ENCODE data around the gene TMEM272.
"Not testable (repeated sequence)": the region's sequence is repeated elsewhere in the genome, so short reads cannot be mapped to it uniquely, and the experiment has no call there.

Gene TMEM272

DNA sequence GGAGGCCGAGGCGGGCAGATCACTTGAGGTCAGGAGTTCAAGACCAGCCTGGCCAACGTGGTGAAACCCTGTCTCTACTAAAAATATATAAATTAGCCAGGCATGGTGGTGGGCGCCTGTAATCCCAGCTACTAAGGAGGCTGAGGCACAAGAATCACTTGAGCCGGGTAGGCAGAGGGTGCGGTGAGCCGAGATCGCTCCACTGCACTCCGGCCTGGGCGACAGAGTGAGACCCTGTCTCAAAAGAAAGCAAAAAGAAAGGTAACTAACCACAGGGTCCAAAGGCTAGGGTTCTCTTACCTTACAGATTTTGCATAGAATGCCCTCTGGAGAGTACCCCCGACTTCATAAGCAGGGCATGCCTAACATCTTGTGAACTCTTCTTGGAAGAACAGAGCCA, 20.3 kb downstream of the TMEM272 start:
- DNase-seq = not testable (repeated sequence)

DNA sequence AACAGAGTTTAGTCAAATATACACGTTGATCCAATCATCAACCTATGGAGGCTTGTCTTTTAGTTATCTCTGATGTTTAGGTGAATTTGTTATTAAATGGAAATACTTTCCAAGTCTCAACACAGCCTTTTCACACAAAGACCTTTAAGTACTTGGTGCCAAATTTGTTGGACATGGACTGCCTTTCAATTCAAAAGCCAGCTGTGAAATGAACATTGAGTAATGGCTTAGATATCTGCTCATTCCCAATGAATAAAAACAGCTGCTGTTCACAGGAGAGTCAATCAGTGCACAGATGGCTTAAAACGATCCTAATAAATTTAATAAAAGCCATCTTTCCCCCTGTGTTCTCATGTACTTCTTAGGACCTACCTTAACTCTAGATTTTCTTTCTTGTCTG, 21.1 kb downstream of the TMEM272 start:
- DNase-seq = no peak

DNA sequence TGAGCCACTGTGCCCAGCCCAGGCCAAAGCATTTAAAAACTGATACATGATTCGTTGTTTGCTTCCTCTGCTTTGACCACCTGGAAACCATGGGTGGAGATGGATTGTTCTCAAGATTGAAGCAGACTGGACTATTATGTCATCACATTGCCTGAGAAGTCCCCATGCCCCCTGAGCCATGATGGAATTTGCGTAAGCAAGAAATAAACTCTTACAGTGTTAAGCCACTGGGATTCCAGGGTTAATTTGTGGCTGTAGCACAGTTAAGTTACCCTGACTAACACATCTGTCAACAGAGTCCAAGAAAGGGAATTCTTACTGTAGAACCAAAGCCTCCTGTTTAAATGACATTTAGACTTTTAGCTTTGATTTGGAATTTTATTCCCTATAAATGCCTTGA, 21.6 kb downstream of the TMEM272 start:
- DNase-seq = no peak

DNA sequence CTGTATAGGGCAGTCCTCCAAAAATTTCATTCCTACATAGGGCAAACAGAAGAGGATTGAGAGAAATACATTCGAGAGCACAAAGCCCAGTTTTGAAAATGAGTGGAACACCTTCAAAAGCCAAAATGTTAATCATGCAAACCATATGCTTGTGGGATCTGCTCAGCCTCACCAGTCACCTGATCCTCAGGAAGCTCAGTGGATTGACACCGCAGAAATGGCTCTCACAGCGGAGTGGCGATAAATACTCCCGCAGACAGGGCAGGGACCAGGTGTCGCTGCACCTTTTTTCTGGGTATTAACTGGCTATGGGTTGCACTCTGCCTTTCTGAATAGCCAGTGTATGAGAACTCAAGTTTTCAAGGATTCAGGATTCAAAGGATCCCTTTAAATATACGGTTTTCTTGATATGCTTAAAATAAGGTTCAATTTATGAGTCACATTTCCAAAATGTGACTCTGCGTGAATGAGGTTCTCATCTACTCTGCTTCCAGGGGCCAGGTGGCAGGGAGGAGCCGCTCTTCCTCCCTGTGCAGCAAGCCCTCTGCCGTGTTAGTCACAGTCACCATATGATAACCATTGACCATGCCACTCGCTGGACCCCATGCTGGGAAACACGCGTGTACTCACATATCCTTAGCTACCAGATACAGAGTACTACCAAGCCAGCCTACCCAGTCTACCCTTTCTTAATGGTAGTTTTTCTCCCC, 22.7 kb downstream of the TMEM272 start:
- no peak for DNase-seq

DNA sequence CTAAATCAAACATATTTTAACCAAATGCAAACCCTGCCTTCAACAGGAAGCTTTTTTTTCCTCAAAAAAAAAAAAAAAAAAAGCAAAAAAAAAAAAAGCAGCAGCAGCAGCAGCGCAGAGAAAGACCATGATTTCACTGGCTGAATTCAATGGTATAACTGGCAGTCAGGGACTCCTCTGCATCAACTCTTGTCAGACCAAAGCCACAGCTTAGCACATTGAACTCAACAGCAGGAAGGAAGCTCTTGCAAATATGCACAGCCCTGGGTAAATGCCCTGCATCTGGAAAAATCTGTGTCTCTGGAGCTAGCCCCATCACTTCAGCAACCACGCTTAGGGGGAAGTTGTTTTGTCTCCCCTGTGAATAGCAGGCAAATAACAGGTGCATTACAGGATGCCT, 23.4 kb downstream of the TMEM272 start:
- DNase-seq = peak; percentile 65

DNA sequence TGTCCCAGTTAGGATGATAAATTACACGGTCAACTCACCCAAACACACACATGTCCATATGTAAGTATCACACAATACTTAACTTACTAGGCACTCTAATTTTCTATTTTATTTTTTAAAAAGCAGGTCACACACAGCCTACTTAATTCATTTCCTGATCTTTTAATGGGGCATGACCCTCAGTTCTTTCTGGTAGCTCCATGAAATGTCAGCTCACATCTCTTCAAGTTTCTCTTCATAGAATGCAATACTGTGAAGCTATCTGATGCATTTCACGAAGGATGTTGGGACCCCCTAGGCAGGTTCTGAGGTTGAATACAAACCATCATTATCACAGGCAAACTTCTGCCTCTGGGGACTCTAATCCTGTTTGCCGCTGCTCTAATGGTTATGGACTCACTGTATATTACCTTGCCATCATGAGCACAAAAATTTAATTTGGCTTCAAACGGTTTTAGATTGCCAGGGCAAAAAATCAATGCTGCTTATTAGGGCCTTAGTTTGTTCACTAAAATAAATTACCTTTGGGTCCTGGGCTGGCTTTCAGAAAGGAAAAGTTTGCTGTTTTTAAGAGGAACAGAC, 24.9 kb downstream of the TMEM272 start:
- no peak for DNase-seq

DNA sequence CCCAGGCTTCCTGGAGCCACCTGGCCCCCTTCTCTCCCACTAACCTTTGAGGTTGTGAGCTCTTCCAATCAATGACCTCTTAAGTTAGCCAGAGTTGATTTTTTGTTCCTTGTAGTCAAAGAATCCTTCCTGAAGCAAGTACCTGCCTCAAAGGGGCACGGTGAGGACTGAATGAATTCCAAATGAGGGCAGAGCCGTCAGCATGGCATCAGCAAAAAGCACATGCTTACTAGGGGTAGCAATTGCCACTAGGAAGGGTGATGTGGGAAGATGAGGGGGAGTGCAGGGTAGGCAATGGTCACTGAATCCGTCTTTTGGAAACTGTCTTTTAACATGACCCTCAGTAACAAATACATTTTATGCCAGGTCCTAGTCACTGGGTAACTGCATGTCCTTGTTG, 25.4 kb downstream of the TMEM272 start:
- DNase-seq = no peak

DNA sequence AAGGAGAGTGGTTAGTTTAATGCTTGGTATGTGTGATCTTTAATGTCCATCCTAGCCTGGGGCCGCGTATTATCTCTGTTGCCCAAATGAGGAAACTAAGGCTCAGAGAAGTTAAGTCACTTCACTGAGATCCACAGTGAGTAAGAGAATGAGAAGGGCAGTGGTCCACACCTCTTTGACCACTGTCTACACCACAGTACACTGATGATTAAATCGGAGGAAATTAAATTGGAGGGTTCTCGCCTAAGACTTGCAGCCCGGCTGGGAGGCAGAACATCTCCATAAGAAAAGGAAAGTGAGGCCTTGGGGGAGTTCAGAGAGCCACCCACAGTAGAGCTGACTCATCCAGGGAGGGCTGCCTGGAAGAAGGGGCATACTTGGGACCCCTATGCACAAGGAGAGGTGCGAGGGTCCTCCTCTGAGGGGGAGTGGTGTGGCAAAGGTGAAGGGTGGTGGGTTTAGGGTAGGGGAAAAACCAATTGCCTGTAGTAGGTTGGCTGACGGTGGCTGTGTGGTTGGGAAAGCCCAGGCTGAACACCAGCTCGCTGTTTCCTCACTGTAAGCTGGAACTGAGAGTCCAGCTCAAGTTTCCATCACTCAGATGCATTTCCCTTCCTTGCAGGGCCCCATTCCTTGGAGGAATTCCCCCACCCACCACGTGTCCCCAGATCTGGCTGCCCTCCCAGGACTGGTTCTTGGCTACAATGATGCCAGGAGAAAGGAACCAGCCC, 26.0 kb downstream of the TMEM272 start:
- DNase-seq = no peak

DNA sequence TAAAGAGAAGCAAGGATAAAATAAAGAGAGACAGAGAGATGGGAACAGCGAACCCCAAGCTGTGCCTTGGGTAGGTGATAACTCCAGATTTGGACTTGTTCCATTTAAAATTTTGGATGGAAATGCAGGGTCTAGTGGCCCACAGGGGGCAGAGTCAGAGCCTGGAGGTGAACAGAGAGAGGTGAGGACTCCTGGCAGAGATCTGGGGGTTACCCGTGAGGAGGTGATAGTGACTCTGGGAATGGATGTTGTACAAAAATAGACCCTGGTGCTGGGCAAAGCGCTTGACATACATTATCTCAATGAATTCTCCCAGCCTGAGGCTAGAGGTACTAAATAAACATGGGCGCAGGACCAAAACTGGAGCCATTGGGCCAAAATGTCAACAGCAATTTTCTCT, 26.7 kb downstream of the TMEM272 start:
- DNase-seq = no peak

DNA sequence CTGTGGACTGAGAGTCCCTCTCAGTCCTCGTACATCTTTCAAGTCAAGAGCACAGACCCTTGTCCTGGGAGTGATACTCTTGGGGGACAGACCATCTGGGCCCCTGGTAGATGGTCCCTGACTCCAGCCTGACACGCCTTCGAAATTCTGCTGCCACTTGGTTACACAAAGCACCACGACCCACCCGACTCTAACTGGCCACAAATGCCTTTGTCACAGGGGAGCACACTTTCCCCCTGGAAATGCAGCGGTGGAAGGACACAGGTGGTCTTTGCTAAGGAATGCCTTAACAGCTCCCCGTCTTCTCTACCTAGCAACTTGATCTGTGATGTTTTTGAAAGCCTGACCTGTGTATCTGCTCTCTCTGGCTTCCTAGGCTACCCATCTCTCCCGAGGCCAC, 27.3 kb downstream of the TMEM272 start:
- no peak for DNase-seq

DNA sequence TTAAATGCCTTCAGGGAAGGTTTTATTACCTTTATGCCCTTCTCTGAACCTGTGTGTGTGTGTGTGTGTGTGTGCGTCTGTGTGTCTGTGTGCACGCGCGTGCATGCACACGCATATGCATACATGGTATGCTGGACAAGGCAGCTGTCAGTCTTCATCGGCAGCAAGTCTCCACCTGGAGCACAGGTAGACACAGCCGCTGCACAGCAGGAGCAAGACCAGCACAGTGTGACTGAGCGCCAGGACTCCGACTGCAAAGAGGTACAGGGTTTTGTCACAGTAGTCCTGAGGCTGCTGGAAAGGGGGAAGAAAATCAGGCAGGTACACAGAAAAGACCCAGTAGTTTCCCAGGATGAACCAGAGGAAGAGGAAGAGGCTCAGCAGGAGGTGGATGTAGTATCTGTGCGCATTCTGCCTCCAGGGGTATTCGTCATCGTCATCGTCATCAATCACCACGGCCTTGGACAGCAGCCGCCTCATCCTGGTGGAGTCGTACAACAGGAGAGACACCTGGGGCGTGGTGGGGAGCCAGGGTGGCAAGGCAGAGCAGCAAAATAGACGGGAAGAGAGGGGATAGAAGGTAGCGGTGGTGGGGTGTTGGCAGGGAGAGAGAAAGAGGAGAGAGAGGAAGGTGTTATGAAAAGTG, 28.2 kb downstream of the TMEM272 start:
- no peak for DNase-seq

DNA sequence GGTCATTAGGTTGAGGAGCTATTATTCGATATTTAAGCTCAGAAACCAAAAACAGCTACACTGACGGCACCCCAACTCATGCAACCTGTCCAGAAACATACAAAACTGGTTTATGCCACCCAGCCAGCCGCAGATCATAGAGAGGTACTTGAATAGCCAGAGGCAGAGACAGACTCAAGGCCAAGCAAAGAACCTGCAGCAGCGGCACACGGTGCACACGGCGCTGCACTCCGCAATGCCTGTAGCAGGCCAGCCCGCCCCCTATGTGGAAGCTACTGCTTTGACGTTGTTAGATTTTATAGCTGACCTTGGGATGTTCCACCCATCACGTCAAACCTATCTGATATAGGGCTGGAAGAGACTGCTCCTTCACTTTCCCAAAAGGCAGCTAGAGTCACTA, 29.1 kb downstream of the TMEM272 start:
- no peak for DNase-seq

DNA sequence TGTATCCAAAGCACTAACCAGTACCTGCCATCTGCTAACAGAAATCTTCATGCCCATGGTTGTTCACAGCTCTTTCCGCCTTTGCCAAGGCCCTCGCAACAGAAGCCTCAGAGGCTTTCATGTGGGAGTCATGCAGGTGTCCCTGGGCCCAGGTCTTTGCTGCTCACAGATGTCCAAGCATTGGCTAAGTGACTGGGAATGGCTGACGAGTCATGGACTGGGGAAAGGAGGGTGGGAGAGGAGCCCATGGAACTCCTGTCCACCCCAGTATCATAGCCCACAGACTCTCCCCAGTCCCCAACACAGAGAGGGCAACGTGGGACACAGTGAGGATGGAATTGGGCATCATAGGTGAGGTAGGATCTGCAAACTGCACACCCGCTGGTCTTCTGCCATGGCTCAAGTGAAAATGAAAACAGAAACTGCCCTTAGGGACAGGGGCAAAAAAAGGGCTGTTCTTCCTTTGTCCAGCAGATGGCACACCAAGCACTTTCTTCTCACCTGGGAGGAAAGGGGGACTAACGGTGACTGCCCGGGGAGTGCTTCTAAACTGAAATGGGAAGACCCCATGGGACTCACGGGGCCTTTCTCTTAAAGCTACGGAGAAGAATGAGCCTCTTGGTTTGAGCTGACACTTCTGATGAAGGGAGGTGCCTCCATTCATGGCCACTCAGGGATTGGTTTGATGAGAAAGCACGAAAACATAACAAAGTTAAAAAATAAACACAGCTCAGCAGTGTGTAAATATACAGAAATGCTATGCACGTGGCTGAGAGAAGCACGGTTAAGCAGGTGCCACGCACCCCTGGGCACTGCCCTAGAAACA, 29.9 kb downstream of the TMEM272 start:
- DNase-seq = peak; percentile 85

DNA sequence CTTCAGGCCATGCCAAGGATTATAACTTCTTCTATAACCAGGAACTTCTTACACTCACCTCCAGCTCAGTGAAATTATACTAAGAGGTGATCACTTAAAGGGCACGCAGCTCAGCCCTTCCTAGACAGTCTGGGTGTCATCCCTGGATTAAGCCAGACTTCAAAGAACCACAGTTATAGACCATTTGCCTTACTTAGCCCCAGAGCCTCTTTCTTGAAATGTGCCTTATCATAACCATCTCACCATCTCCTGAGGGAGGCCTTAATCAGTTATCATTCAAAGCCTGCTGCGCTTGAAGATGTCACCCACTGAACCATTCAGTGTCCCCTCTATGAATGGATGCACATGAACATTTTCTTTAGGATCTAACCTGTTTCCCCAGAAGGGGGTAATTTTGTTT, 30.9 kb downstream of the TMEM272 start:
- DNase-seq = no peak

DNA sequence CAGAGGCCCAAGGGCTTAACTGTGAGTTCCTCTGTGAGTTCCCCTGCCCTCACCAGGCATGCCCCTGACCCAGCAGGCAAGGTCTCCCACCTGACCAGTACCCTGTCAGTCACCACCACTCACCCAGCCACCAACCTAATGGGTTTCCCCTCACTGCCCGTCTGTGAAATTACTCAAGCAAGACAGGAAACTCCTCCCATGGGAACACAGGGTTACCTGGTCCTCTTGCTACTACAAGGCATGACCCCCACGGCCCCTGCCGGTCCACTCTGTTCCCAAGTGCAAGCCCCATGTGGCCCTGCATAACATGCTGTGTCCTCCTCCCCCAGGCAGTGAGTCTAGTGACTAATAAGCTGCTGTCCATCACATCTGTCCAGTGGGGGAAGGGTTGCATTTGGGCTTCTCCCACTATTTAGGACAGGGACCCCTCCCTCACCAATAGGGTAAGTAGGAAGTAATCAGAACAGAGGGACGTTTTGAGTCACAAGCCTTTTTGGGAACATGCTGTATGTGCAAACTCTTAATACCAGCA, 33.0 kb downstream of the TMEM272 start:
- DNase-seq = no peak

DNA sequence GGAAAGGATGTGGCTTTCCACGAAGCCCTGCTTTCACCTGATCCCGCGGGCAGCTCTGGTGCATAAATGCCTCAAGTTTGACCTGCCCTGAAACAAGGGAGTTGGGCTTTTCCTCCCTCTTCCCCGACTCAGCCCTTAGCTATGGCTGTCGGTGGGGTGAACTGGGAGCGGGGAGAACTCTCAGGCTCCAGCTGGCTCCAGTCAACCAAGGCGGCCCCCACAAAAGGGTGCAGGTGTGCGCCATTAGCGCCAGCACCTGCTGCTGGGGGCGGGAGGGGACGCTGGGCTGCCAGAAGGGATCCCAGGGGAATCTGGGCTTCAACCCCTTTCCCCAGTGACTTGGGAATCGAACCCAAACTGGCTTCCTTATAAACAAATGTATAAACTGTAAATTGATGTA, 33.9 kb downstream of the TMEM272 start:
- no peak for DNase-seq

DNA sequence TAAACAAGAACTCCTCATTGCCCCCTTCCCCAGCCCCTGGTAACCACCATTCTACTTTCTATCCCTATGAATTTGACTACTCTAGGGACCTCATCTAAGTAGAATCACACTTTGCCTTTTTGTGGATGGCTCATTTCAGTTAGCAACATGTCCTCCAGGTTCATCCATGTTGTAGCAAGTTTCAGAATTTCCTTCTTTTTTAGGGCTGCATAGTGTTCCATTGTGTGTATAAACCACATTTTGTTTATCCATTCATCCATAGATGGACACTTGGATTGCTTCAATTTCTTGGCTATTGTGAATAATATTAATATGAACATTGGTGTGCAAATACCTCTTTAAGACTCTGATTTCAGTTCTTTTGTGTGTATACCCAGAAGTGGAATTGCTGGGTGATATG, 36.2 kb downstream of the TMEM272 start:
- no peak for DNase-seq

DNA sequence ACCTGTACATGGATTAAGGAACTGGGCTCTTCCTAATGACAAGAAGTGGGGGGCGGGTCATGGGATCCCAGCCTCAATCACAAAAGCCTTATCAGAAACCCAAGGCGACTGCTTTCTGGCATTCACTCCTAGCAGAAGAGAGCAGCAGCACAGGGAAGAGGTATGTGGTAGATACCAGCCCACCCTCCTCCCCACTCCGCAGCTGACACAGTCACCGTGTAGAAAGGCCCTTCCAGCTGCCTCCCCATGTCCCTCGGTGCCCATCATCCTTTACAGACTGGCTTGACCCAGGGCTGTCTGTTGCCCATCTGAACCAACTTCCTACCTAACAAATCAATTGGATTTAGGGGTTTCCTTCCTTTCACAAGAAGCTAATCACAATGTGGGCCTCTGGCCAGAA, 37.9 kb downstream of the TMEM272 start:
- DNase-seq = no peak

DNA sequence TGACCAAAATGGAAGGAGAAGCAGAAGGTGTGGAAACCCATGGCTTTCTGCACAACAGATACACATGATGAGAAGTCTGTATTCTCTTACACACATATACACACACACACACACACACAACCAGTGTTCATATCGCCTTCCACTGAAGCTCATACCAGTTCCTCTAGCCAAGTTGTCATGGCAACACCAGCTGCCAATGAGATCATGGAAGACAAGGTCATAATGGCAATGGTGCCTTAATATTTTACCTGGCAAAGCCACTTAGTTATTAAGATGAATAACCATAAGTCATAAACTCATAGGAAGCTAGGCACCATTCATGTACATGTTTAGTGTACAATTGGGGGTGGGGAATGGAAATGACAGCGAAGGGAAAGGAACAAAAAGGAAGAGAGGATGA, 38.4 kb downstream of the TMEM272 start:
- DNase-seq = peak; percentile 63

DNA sequence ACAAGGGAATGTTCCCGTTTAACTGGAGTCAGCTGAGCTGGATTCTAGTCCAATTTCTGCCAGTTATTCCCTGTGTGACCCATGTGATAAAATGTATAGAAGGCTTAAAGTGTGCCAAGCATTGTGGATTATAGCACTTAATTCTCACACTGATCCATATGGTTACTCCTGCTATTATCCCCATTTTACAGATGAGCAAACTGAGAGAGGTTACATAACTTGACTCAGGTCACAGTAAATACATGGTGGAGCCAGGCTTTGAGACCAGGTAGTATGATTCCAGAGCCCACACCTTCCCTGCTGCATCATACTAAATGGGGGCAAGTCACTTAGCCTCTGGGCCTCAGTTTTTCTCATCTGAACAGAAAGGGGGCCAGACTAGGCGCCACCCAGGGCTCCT, 39.1 kb downstream of the TMEM272 start:
- no peak for DNase-seq

DNA sequence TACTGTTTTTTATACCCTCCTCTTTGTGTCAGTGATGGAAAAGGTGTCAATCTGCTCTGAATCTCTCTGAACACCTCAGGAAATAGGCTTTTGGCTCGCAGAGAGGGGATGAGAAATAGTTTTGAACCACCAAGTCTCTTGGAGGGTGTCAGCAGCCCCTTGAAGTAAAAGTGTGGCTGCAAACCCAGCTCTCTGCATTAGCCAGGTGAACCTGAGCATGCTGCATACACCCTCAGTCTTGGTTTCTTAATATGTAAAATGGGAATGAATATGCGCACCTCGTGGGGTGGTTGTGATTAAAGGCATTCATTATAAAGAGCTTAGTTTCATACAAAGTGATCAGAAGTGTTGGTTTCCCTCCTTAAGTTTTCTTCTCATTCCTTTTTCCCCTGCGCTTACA, 39.7 kb downstream of the TMEM272 start:
- DNase-seq = no peak

DNA sequence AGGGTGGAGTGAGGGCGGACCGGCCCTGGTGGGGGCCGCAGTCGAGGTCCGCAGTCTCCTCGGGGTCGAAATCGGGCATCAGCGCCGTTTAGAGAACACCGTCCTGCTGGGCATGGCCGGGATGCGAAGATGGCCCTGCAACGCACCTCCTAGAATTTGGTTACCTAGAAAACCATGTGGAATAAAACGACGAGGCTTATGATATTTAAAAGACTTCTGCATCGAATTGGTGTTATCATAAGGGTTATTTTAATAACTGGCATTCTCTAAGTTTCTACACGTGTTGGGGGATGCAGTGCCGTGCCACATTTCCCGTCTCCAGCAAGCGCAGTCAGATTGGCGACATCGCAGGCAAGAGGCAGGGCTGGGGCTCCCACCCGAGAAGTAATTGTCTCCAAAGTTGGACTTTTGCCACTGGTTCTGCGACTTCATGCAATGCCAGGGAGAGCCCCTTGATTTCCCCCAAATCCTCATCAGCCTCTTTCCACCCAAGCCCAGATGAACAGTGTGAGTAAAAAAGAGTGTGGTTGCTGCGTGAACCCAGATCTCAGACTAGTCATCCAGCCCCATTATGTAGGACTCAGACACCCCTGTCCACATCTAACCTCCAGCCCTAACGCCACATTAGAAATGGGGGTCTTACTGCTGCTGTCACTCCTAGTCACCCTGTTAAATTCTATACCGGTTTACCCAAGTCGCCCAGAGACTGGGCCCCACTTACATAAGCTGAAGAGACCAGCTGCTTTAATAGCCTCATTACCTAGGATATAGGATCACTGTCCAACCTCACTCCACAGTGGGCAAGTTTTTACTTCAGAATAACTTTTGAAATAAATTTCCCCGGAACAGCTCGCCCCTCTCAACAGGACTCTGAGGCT, 40.4 kb downstream of the TMEM272 start:
- DNase-seq = no peak
